ACC112 (cell line): ENCODE results near the gene MYL4.
A peak's percentile ranks its signal among the peaks of the same experiment; 100 is the strongest.

Source experiments
- H2AFZ ChIP-seq: fragments of 200-600 bp; sonication (generic); one replicate; pipeline ENCODE4 v1.6.0; 2017; ENCODE audit warnings: antibody characterized with exemption, low read length; ENCODE audit not compliant: unreplicated experiment
- H3K27ac ChIP-seq: fragments of 200-600 bp; sonication (generic); 2 replicates; pipeline ENCODE4 v1.5.1; 2014; ENCODE audit warnings: low read depth, mild to moderate bottlenecking, antibody characterized with exemption, low read length, moderate library complexity
- H3K27me3 ChIP-seq: fragments of 200-600 bp; sonication (generic); 2 replicates; pipeline ENCODE4 v1.6.1; 2014; ENCODE audit warnings: mild to moderate bottlenecking, antibody characterized with exemption, low read length, moderate library complexity, mixed read lengths; ENCODE audit not compliant: insufficient read depth
- H3K36me3 ChIP-seq: fragments of 200-600 bp; sonication (generic); 2 replicates; pipeline ENCODE4 v1.6.1; 2016; ENCODE audit warnings: mild to moderate bottlenecking, antibody characterized with exemption, low read length, moderate library complexity, mixed read lengths; ENCODE audit not compliant: insufficient read depth
- H3K4me1 ChIP-seq: fragments of 200-600 bp; sonication (generic); one replicate; pipeline ENCODE4 v1.6.1; 2016; ENCODE audit warnings: low read length, mixed read lengths; ENCODE audit not compliant: insufficient read depth, unreplicated experiment, control insufficient read depth
- H3K4me3 ChIP-seq: fragments of 200-600 bp; sonication (generic); 2 replicates; pipeline ENCODE4 v1.5.1; 2014; ENCODE audit warnings: mild to moderate bottlenecking, low read depth, low read length
- H3K79me2 ChIP-seq: fragments of 200-600 bp; sonication (generic); one replicate; pipeline ENCODE4 v1.6.0; 2016; ENCODE audit warnings: low read length; ENCODE audit not compliant: control insufficient read depth, unreplicated experiment, insufficient read depth

Gene MYL4

GRCh38 chr17:47239967-47240651, 31.0 kb downstream of the MYL4 start:
- peak overlapping the region; percentile 23 for H2AFZ ChIP-seq
- H3K27me3 ChIP-seq: no peaks in the 10 kb centered on the region
- H3K4me3 ChIP-seq: peak overlapping the region; percentile 1; the same call in 1 of the 2 replicates
- H3K4me1 ChIP-seq: peaks cover 18% of the 10 kb centered on the region
- H3K79me2 ChIP-seq: no peaks in the 10 kb centered on the region
- H3K27ac ChIP-seq: peak overlapping the region; percentile 85
- H3K36me3 ChIP-seq: no peaks in the 10 kb centered on the region

DNA sequence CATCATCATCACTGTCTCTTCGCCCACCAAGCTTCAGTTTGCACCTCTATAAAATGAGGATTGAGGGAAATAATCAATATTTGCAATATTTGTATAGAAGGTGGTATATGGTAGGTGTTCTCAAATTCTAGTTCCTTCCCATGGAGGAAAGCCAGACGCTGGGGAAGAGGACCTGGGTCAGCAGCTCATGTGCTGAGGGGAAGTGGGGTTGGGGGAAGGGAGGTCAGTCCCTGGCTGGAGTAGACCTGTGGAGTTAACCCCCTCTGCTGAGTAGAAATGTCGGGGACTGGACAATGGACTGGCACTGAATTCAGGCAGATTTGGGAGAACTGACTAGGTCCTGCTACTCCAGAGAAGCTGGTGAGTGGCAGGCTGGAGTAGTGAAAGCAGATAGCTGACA, 31.7 kb downstream of the MYL4 start:
- H3K4me1 ChIP-seq: peaks cover 18% of the 10 kb centered on the region
- H3K27me3 ChIP-seq: no peaks in the 10 kb centered on the region
- peak overlapping the region; percentile 85 for H3K27ac ChIP-seq
- H3K36me3 ChIP-seq: no peaks in the 10 kb centered on the region
- peak overlapping the region; percentile 1; the same call in 1 of the 2 replicates for H3K4me3 ChIP-seq
- no peaks in the 10 kb centered on the region for H3K79me2 ChIP-seq
- no peak overlapping the region for H2AFZ ChIP-seq

- Histone ChIP-seq H3K4me1 (peaks cover 18% of the 10 kb centered on the region), H3K36me3 (no peaks in the 10 kb centered on the region), H2AFZ (no peak overlapping the region), H3K79me2 (no peaks in the 10 kb centered on the region), H3K27ac (no peak overlapping the region), H3K27me3 (no peaks in the 10 kb centered on the region), H3K4me3 (no peak overlapping the region)
Measured at GRCh38 chr17:47242648-47243047, 33.5 kb downstream of the MYL4 start.

DNA sequence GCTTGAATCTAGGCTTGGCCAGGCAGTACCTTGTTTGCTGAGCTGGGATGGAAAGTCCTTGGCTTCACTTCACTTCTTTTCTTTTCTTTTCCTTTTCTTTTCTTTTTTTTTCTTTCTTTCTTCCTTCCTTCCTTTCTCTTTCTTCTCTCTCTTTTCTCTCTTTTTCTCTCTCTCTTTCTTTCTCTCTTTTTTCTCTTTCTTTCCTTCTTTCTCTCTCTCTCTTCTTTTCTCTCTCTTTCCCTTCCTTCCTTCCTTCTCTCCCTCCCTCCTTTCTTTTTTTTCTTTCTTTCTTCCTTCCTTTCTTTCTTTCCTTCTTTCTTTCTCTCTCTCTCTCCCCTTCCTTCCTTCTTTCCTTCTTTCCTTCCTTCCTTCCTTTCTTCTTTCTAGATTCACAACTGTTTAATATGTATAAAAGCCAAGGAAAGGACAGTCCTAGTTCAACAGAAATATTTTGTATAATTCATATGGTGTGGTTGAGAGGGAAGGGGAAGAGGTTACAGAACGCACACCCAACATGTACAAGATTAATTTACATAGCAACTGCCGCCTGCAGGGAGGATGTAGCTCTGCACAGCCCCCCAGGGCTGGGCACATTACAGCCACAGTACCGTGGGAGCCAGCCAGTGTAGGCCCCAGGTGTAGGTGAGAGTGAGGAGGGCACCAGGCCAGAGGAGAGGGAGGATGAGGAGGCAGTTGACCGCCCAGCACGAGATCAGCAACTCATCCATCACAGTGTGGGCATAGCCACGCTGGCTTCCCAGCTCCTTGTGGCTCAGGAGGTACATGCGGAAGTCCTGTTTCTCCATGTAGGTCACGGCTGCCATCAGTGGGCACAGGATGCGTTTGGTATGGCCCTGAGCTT, 34.8 kb downstream of the MYL4 start:
- Histone ChIP-seq H3K4me3 (no peak overlapping the region), H2AFZ (no peak overlapping the region), H3K27me3 (no peaks in the 10 kb centered on the region), H3K79me2 (no peaks in the 10 kb centered on the region), H3K4me1 (peaks cover 18% of the 10 kb centered on the region), H3K27ac (no peak overlapping the region), H3K36me3 (no peaks in the 10 kb centered on the region)

GRCh38 chr17:47244697-47245096, 35.5 kb downstream of the MYL4 start:
- H3K36me3 ChIP-seq: no peaks in the 10 kb centered on the region
- no peak overlapping the region for H3K27ac ChIP-seq
- H3K4me1 ChIP-seq: peaks cover 12% of the 10 kb centered on the region
- no peaks in the 10 kb centered on the region for H3K27me3 ChIP-seq
- no peaks in the 10 kb centered on the region for H3K79me2 ChIP-seq
- no peak overlapping the region for H2AFZ ChIP-seq
- H3K4me3 ChIP-seq: no peak overlapping the region

DNA sequence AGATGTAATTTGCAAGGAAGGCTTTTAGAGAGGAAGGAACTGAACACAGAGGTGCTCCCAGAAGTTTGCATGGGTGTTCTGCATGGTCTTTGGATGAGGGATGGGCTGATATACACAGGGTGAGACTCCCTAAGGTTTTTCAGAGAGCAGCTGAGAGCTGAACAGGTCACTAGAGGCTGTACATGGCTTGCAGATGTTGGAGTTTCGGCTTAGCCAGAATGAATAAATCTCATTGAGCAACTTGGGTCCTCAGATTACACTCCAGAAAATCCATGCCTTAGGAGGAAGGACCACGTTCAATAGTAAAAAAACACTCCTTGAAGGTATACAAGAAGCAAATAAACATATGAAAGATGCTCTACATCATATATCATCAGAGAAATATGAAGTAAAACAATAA, 37.0 kb downstream of the MYL4 start:
- H3K27ac ChIP-seq: no peak overlapping the region
- H3K79me2 ChIP-seq: no peaks in the 10 kb centered on the region
- no peaks in the 10 kb centered on the region for H3K36me3 ChIP-seq
- no peak overlapping the region for H3K4me3 ChIP-seq
- no peaks in the 10 kb centered on the region for H3K4me1 ChIP-seq
- no peaks in the 10 kb centered on the region for H3K27me3 ChIP-seq
- H2AFZ ChIP-seq: no peak overlapping the region

DNA sequence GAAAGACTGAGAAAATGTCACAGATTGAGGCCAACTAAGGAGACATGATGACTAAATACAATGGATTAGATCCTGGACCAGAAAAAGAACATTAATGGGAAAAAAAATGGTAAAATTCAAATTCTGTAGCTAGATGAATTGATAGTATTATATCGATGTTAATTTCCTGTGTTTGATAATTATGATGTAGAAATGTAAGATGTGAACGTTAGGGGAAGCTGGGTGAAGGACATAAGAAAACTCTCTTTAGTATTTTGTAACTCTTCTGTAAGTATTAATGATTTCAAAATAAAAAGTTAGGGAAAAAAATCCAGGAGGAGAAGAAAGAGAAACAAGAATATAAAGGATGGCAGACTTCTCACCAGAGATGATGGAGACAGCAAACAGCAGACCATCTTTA, 41.7 kb downstream of the MYL4 start:
- no peaks in the 10 kb centered on the region for H3K27me3 ChIP-seq
- no peaks in the 10 kb centered on the region for H3K4me1 ChIP-seq
- peaks cover 14% of the 10 kb centered on the region for H3K79me2 ChIP-seq
- H3K4me3 ChIP-seq: no peak overlapping the region
- H3K27ac ChIP-seq: no peak overlapping the region
- no peaks in the 10 kb centered on the region for H3K36me3 ChIP-seq
- no peak overlapping the region for H2AFZ ChIP-seq

DNA sequence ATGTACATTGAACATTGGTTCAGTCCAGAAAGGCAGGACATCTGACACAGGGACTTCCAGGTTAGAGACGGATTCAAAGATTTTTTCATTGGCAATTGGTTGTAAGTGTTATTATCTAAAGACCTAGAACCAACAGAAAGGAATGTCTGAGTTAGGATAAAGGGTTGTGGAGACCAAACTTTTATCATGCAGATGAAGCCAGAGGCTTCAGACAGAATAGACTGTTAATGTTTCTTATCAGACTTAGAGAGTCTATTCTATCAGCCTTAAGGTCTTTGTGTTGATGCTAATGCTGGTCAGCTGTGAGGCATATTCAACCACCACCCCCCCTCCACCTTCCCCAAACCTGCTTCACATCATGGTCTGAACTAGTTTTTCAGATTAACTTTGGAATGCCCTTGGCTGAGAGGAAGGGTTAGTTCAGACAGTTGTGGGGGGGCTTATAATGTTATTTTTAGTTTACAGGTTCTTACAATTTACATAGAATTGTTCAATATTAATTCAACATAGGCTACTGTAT, 42.3 kb downstream of the MYL4 start:
- H3K36me3 ChIP-seq: no peaks in the 10 kb centered on the region
- H2AFZ ChIP-seq: no peak overlapping the region

DNA sequence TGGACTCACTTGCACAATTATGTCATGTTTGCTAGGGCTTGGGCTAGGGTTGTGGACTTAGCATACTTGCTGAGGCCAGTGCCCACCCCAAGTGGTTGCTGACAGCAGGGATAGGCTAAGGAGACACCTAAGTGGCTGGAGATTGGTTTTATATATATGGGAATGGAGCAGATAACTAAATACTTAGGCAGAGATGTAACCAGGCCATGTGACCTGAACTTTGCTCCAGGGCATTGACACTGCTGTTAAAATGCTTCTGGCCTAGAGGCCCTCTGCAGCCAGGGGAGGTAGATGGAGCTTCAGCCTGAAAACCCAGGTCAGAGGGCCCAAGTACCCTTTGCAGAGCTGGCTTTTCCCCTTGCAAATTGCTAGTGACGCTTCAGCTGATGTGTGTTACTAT, 43.1 kb downstream of the MYL4 start:
- Histone ChIP-seq H3K27me3 (no peaks in the 10 kb centered on the region), H3K4me1 (peaks cover 13% of the 10 kb centered on the region), H3K36me3 (no peaks in the 10 kb centered on the region), H3K79me2 (peaks cover 22% of the 10 kb centered on the region), H3K27ac (no peak overlapping the region), H2AFZ (no peak overlapping the region), H3K4me3 (no peak overlapping the region)

More for the DNA sequence above, 42.3 kb downstream of the MYL4 start:
- Histone ChIP-seq H3K27ac (no peak overlapping the region), H3K27me3 (no peaks in the 10 kb centered on the region), H3K4me1 (peaks cover 6% of the 10 kb centered on the region), H3K4me3 (no peak overlapping the region), H3K79me2 (peaks cover 20% of the 10 kb centered on the region)

DNA sequence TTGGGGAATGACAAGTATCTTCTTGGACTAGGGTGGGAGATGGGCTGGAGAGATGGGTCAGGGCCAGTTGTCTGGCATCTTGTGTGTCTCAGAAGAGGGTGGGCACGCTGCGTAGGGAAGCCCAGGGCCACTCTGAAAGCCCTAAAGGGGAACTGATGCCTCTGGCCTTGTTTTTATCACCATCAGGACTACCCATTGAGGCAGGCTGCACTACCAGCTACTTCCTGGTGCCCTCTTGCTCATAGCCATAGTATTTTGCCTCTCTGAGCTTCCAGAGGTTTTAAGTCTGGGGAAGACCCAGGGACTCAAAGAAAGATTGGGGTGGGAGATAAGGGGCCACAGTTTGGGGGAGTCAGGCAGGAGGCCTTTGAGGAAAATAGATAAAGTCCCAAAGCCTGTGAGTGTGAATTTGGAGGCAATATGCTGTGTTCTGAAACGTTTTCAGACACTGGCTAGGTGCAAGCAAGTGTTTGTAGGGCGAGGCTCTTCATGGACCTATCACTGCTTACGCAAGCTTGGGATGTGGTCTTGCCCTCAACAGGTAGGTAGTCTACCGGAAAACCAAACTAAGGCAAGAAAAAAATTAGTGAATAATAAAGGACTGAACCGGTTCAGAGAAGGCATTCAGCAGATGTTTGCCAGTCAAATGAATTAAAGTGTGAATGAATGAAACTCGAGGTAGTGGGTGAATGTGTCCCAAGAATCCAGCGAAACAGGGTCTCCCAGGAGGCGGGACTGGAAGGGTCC, 43.8 kb downstream of the MYL4 start:
- Histone ChIP-seq H3K4me1 (peaks cover 20% of the 10 kb centered on the region), H3K4me3 (peak overlapping the region; percentile 95), H3K36me3 (no peaks in the 10 kb centered on the region), H2AFZ (peak overlapping the region; percentile 80), H3K27ac (peak overlapping the region; percentile 71; the same call in 1 of the 2 replicates), H3K79me2 (peaks cover 22% of the 10 kb centered on the region), H3K27me3 (no peaks in the 10 kb centered on the region)
